Measurements from ENCODE around the gene ZNF594.
"Not testable (repeated sequence)": the region's sequence is repeated elsewhere in the genome, so short reads cannot be mapped to it uniquely, and the experiment has no call there.

Gene ZNF594

GRCh38 chr17:5220074-5220473 lies 28.4 kb upstream of the ZNF594 start:
- no peak overlapping the region for H3K9ac ChIP-seq (ENCODE audit: low read depth, low read length)
- no peaks in the 10 kb centered on the region for H3K9me3 ChIP-seq (replicated peaks; ENCODE audit: low read length)
- H3K27me3 ChIP-seq (ENCODE audit: control insufficient read depth, insufficient read depth, low read length): no peaks in the 10 kb centered on the region
- H3K4me2 ChIP-seq (ENCODE audit: low read length): no peak overlapping the region
- H3K4me3 ChIP-seq (ENCODE audit: low read length): no peak overlapping the region
- H3K4me1 ChIP-seq (ENCODE audit: control insufficient read depth, insufficient read depth, low read length): peaks cover 7% of the 10 kb centered on the region
- peaks cover 3% of the 10 kb centered on the region for H3K36me3 ChIP-seq (ENCODE audit: insufficient read depth, low read length)

- no peaks in the 10 kb centered on the region for H3K9me3 ChIP-seq (replicated peaks; ENCODE audit: low read length)
- peaks cover 3% of the 10 kb centered on the region for H3K36me3 ChIP-seq (ENCODE audit: insufficient read depth, low read length)
- no peak overlapping the region for H3K4me2 ChIP-seq (ENCODE audit: low read length)
- no peak overlapping the region for H3K4me3 ChIP-seq (ENCODE audit: low read length)
- peaks cover 7% of the 10 kb centered on the region for H3K4me1 ChIP-seq (ENCODE audit: control insufficient read depth, insufficient read depth, low read length)
- H3K27me3 ChIP-seq (ENCODE audit: control insufficient read depth, insufficient read depth, low read length): no peaks in the 10 kb centered on the region
- H3K9ac ChIP-seq (ENCODE audit: low read depth, low read length): no peak overlapping the region
Observed at GRCh38 chr17:5219536-5219935, 27.9 kb upstream of the ZNF594 start.

- H3K9me3 ChIP-seq (replicated peaks; ENCODE audit: low read length); H3K4me1 ChIP-seq (ENCODE audit: control insufficient read depth, insufficient read depth, low read length); H3K4me3 ChIP-seq (ENCODE audit: low read length); H3K27me3 ChIP-seq (ENCODE audit: control insufficient read depth, insufficient read depth, low read length); H3K4me2 ChIP-seq (ENCODE audit: low read length); H3K9ac ChIP-seq (ENCODE audit: low read depth, low read length); H3K36me3 ChIP-seq (ENCODE audit: insufficient read depth, low read length): not testable (repeated sequence)
Observed at GRCh38 chr17:5217562-5217961, 25.9 kb upstream of the ZNF594 start.

- H3K4me2 ChIP-seq (ENCODE audit: low read length): no peak overlapping the region
- no peak overlapping the region for H3K9ac ChIP-seq (ENCODE audit: low read depth, low read length)
- no peaks in the 10 kb centered on the region for H3K4me1 ChIP-seq (ENCODE audit: control insufficient read depth, insufficient read depth, low read length)
- H3K36me3 ChIP-seq (ENCODE audit: insufficient read depth, low read length): peaks cover 4% of the 10 kb centered on the region
- no peaks in the 10 kb centered on the region for H3K27me3 ChIP-seq (ENCODE audit: control insufficient read depth, insufficient read depth, low read length)
- no peak overlapping the region for H3K4me3 ChIP-seq (ENCODE audit: low read length)
- H3K9me3 ChIP-seq (replicated peaks; ENCODE audit: low read length): no peaks in the 10 kb centered on the region
Observed at GRCh38 chr17:5211458-5211857, 19.8 kb upstream of the ZNF594 start.

- no peaks in the 10 kb centered on the region for H3K4me1 ChIP-seq (ENCODE audit: control insufficient read depth, insufficient read depth, low read length)
- H3K36me3 ChIP-seq (ENCODE audit: insufficient read depth, low read length): peaks cover 4% of the 10 kb centered on the region
- H3K9me3 ChIP-seq (replicated peaks; ENCODE audit: low read length): no peaks in the 10 kb centered on the region
- no peaks in the 10 kb centered on the region for H3K27me3 ChIP-seq (ENCODE audit: control insufficient read depth, insufficient read depth, low read length)
- H3K9ac ChIP-seq (ENCODE audit: low read depth, low read length): no peak overlapping the region
- no peak overlapping the region for H3K4me3 ChIP-seq (ENCODE audit: low read length)
- no peak overlapping the region for H3K4me2 ChIP-seq (ENCODE audit: low read length)
Observed at GRCh38 chr17:5210614-5211252, 19.1 kb upstream of the ZNF594 start.

DNA sequence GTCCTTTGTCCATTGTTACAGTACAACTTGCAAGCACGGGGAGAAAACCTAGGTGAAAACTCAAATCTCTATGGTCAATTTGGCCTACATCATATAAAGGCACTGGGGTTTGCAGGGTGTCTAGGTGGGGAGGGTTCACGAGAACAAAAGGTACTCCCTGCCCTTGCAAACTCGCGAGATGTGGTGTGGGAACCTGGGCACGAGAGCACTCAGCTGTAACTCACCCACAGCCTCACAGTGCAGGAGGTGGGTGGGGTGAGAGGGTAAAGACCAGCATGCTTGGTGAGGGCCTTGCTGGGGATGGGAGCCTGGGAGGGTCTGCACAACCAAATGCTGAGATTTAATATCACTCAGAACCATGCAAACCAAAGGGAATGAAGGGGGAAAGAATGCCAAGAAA lies 18.4 kb upstream of the ZNF594 start:
- no peaks in the 10 kb centered on the region for H3K27me3 ChIP-seq (ENCODE audit: control insufficient read depth, insufficient read depth, low read length)
- H3K36me3 ChIP-seq (ENCODE audit: insufficient read depth, low read length): peaks cover 4% of the 10 kb centered on the region
- no peak overlapping the region for H3K4me3 ChIP-seq (ENCODE audit: low read length)
- no peaks in the 10 kb centered on the region for H3K4me1 ChIP-seq (ENCODE audit: control insufficient read depth, insufficient read depth, low read length)
- H3K9me3 ChIP-seq (replicated peaks; ENCODE audit: low read length): no peaks in the 10 kb centered on the region
- no peak overlapping the region for H3K9ac ChIP-seq (ENCODE audit: low read depth, low read length)
- H3K4me2 ChIP-seq (ENCODE audit: low read length): no peak overlapping the region

- no peak overlapping the region for H3K9ac ChIP-seq (ENCODE audit: low read depth, low read length)
- H3K9me3 ChIP-seq (replicated peaks; ENCODE audit: low read length): no peaks in the 10 kb centered on the region
- H3K4me3 ChIP-seq (ENCODE audit: low read length): no peak overlapping the region
- no peak overlapping the region for H3K4me2 ChIP-seq (ENCODE audit: low read length)
- H3K4me1 ChIP-seq (ENCODE audit: control insufficient read depth, insufficient read depth, low read length): no peaks in the 10 kb centered on the region
- H3K36me3 ChIP-seq (ENCODE audit: insufficient read depth, low read length): peaks cover 4% of the 10 kb centered on the region
- no peaks in the 10 kb centered on the region for H3K27me3 ChIP-seq (ENCODE audit: control insufficient read depth, insufficient read depth, low read length)
Observed at GRCh38 chr17:5209396-5209795, 17.7 kb upstream of the ZNF594 start.

- no peak overlapping the region for H3K4me3 ChIP-seq (ENCODE audit: low read length)
- H3K9ac ChIP-seq (ENCODE audit: low read depth, low read length): no peak overlapping the region
- H3K36me3 ChIP-seq (ENCODE audit: insufficient read depth, low read length): no peaks in the 10 kb centered on the region
- no peaks in the 10 kb centered on the region for H3K27me3 ChIP-seq (ENCODE audit: control insufficient read depth, insufficient read depth, low read length)
- peaks cover 9% of the 10 kb centered on the region for H3K4me1 ChIP-seq (ENCODE audit: control insufficient read depth, insufficient read depth, low read length)
- H3K9me3 ChIP-seq (replicated peaks; ENCODE audit: low read length): no peaks in the 10 kb centered on the region
- H3K4me2 ChIP-seq (ENCODE audit: low read length): no peak overlapping the region
Observed at GRCh38 chr17:5203908-5204294, 12.2 kb upstream of the ZNF594 start.

GRCh38 chr17:5203178-5203907 lies 11.7 kb upstream of the ZNF594 start:
- no peaks in the 10 kb centered on the region for H3K27me3 ChIP-seq (ENCODE audit: control insufficient read depth, insufficient read depth, low read length)
- H3K9me3 ChIP-seq (replicated peaks; ENCODE audit: low read length): no peaks in the 10 kb centered on the region

GRCh38 chr17:5201011-5201410 lies 9.3 kb upstream of the ZNF594 start:
- no peak overlapping the region for H3K4me2 ChIP-seq (ENCODE audit: low read length)
- no peaks in the 10 kb centered on the region for H3K9me3 ChIP-seq (replicated peaks; ENCODE audit: low read length)
- no peaks in the 10 kb centered on the region for H3K27me3 ChIP-seq (ENCODE audit: control insufficient read depth, insufficient read depth, low read length)
- no peak overlapping the region for H3K9ac ChIP-seq (ENCODE audit: low read depth, low read length)
- H3K4me1 ChIP-seq (ENCODE audit: control insufficient read depth, insufficient read depth, low read length): peaks cover 9% of the 10 kb centered on the region
- H3K4me3 ChIP-seq (ENCODE audit: low read length): no peak overlapping the region
- no peaks in the 10 kb centered on the region for H3K36me3 ChIP-seq (ENCODE audit: insufficient read depth, low read length)

More at GRCh38 chr17:5203178-5203907, 11.7 kb upstream of the ZNF594 start:
- Histone ChIP-seq H3K9ac (ENCODE audit: low read depth, low read length) (no peak overlapping the region), H3K4me1 (ENCODE audit: control insufficient read depth, insufficient read depth, low read length) (peaks cover 9% of the 10 kb centered on the region), H3K4me3 (ENCODE audit: low read length) (no peak overlapping the region), H3K36me3 (ENCODE audit: insufficient read depth, low read length) (no peaks in the 10 kb centered on the region), H3K4me2 (ENCODE audit: low read length) (no peak overlapping the region)

DNA sequence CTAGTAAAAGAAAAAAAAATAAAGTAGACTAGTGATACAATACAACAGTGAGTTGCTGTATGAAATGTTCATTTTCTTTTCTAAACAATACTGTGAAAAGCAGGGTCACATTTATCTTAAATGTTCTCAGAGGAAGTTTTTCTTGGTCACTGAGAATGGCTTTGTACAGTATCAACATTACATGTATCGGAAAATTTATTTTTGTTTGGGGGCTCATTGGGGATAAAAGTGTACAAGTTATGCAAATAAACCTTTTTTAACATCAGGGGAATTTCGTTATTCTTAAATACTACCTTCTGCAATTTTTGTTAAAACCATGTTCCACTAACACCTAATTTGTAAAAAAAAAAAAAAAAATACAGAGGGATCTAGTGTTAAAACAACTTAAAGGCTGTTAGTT lies 8.7 kb upstream of the ZNF594 start:
- Histone ChIP-seq H3K4me2 (ENCODE audit: low read length) (no peak overlapping the region), H3K27me3 (ENCODE audit: control insufficient read depth, insufficient read depth, low read length) (no peaks in the 10 kb centered on the region), H3K9ac (ENCODE audit: low read depth, low read length) (no peak overlapping the region), H3K36me3 (ENCODE audit: insufficient read depth, low read length) (no peaks in the 10 kb centered on the region), H3K4me3 (ENCODE audit: low read length) (no peak overlapping the region), H3K4me1 (ENCODE audit: control insufficient read depth, insufficient read depth, low read length) (peaks cover 9% of the 10 kb centered on the region), H3K9me3 (replicated peaks; ENCODE audit: low read length) (no peaks in the 10 kb centered on the region)

GRCh38 chr17:5198472-5198871 lies 6.8 kb upstream of the ZNF594 start:
- Histone ChIP-seq H3K9ac (ENCODE audit: low read depth, low read length) (no peak overlapping the region), H3K4me2 (ENCODE audit: low read length) (no peak overlapping the region), H3K27me3 (ENCODE audit: control insufficient read depth, insufficient read depth, low read length) (no peaks in the 10 kb centered on the region), H3K4me1 (ENCODE audit: control insufficient read depth, insufficient read depth, low read length) (peaks cover 6% of the 10 kb centered on the region), H3K9me3 (replicated peaks; ENCODE audit: low read length) (no peaks in the 10 kb centered on the region), H3K4me3 (ENCODE audit: low read length) (no peak overlapping the region), H3K36me3 (ENCODE audit: insufficient read depth, low read length) (no peaks in the 10 kb centered on the region)
